Keratinocyte (primary cell): Measurements from ENCODE around the gene HAUS8. TPM values are rescaled to one million over a fixed set of nuclear protein-coding genes. Genes with fewer than 3 reads are reported as not detected.
A peak's percentile ranks its signal among the peaks of the same experiment; 100 is the strongest.

Source experiments
- DNase-seq: peaks from one replicate; pipeline ENCODE4 v3.0.0-alpha.2; 2011; ENCODE audit warnings: low read depth, missing footprints, low spot score
- FAIRE-seq: peaks from 2 replicates; lab custom pipeline; 2011; peaks lifted over from hg19 to GRCh38; lab: Jason Lieb, UNC
- H2AFZ ChIP-seq: 2 replicates; pipeline ENCODE4 v1.6.0; 2012; ENCODE audit warnings: low read length, control low read depth, inconsistent platforms; ENCODE audit not compliant: control insufficient read depth
- H3K27ac ChIP-seq: 2 replicates; pipeline ENCODE4 v1.5.1; 2011; ENCODE audit warnings: low read length; ENCODE audit not compliant: control insufficient read depth, insufficient read depth
- H3K27me3 ChIP-seq: 3 replicates; pipeline ENCODE4 v1.6.0; 2011; ENCODE audit warnings: low read length; ENCODE audit not compliant: control insufficient read depth, insufficient read depth; ENCODE audit errors: extremely low read depth
- H3K36me3 ChIP-seq, 2 experiments: 2 replicates in 1 of 2; 3 replicates in 1 of 2; pipeline ENCODE4 v1.5.1; 2011; ENCODE audit warnings: low read length in 2 of 2, mild to moderate bottlenecking in 1 of 2; ENCODE audit not compliant: control insufficient read depth in 2 of 2, insufficient read depth in 2 of 2; ENCODE audit errors: extremely low read depth in 1 of 2
- H3K4me1 ChIP-seq: 3 replicates; pipeline ENCODE4 v1.5.1; 2011; ENCODE audit warnings: low read length; ENCODE audit not compliant: control insufficient read depth, insufficient read depth; ENCODE audit errors: extremely low read depth
- H3K4me2 ChIP-seq: 3 replicates; pipeline ENCODE4 v1.6.0; 2011; ENCODE audit warnings: low read depth, low read length; ENCODE audit not compliant: control insufficient read depth, insufficient read depth; ENCODE audit errors: extremely low read depth
- H3K4me3 ChIP-seq, 3 experiments: fragments of 200-600 bp in 1 of 3; sonication (generic) in 1 of 3; 2 replicates in 2 of 3; 3 replicates in 1 of 3; pipeline ENCODE4 v1.5.1; 2011 to 2016; ENCODE audit warnings: low read length in 3 of 3, mild to moderate bottlenecking in 3 of 3, control low read depth in 2 of 3, inconsistent platforms in 1 of 3, low read depth in 1 of 3, mixed read lengths in 1 of 3, mixed run types in 1 of 3, moderate library complexity in 1 of 3; ENCODE audit not compliant: control insufficient read depth in 2 of 3, insufficient read depth in 2 of 3; ENCODE audit errors: extremely low read depth in 1 of 3
- H3K79me2 ChIP-seq: 2 replicates; pipeline ENCODE4 v1.6.0; 2012; ENCODE audit warnings: low read length; ENCODE audit not compliant: control insufficient read depth, insufficient read depth
- H3K9ac ChIP-seq: 3 replicates; pipeline ENCODE4 v1.6.0; 2011; ENCODE audit warnings: low read length; ENCODE audit not compliant: control insufficient read depth, insufficient read depth; ENCODE audit errors: extremely low read depth
- H3K9me1 ChIP-seq: 3 replicates; pipeline ENCODE4 v1.6.0; 2011; ENCODE audit warnings: low read length; ENCODE audit not compliant: control insufficient read depth, insufficient read depth; ENCODE audit errors: extremely low read depth
- H3K9me3 ChIP-seq: 2 replicates; pipeline ENCODE4 v1.5.1; 2012; ENCODE audit warnings: low read depth, low read length; ENCODE audit not compliant: control insufficient read depth
- H4K20me1 ChIP-seq: 3 replicates; pipeline ENCODE4 v1.6.0; 2011; ENCODE audit warnings: low read length; ENCODE audit not compliant: control insufficient read depth, insufficient read depth; ENCODE audit errors: extremely low read depth
- CTCF ChIP-seq, 3 experiments: IDR thresholded peaks in 1 of 3; conservative IDR thresholded peaks in 1 of 3; optimal IDR thresholded peaks in 1 of 3; 2 replicates in 2 of 3; 3 replicates in 1 of 3; pipeline versions ENCODE3 to v1.5.1; 2011; ENCODE audit warnings: low read length in 3 of 3, mild to moderate bottlenecking in 3 of 3, moderate library complexity in 2 of 3, control low read depth in 1 of 3, inconsistent platforms in 1 of 3; ENCODE audit not compliant: insufficient read depth in 2 of 3; ENCODE audit errors: extremely low read depth in 1 of 3
- EZH2 ChIP-seq: IDR thresholded peaks from one replicate; pipeline ENCODE4 v1.6.1; 2012; ENCODE audit warnings: inconsistent platforms, mild to moderate bottlenecking, low read length, moderate library complexity
- dilution Hi-C: fragments of 300-500 bp; cut with MboI; formaldehyde crosslinking; loops from one replicate; pipeline ENCODE4 v1.7.0; 2020; ENCODE audit warnings: low sequenced_read_pairs; ENCODE audit not compliant: extremely low pct_ligation_motif_present
- polyA plus RNA-seq, 5 experiments: library from polyadenylated mRNA; depleted of rRNA in 3 of 5; stranded (reverse) in 3 of 5; stranded (forward) in 1 of 5; unstranded in 1 of 5; fragments of >200 nt; gene quantifications; 1 replicate in 1 of 5; 2 replicates in 3 of 5; 3 replicates in 1 of 5; pipeline versions ENCODE4 v1.2.1 to v1.2.3, GENCODE V29; 2011 to 2012; ENCODE audit warnings: missing spikeins in 2 of 5, low read depth in 1 of 5, low replicate concordance in 1 of 5

Gene HAUS8
- polyA plus RNA-seq, 1 donor (not counting 4 experiments of a cell fraction or from before 2014, with no cell fraction given) = 8.1 TPM

- no peaks in the 10 kb centered on the region for H3K9me1 ChIP-seq
- H3K4me3 ChIP-seq = no peak overlapping the region
- H4K20me1 ChIP-seq = no peaks in the 10 kb centered on the region
- peaks cover 3% of the 10 kb centered on the region for H3K4me1 ChIP-seq
- H3K36me3 ChIP-seq = no peaks in the 10 kb centered on the region
- no peak overlapping the region for H2AFZ ChIP-seq
- no peaks in the 10 kb centered on the region for H3K79me2 ChIP-seq
- peaks cover 12% of the 10 kb centered on the region for H3K27me3 ChIP-seq
- H3K4me2 ChIP-seq = no peak overlapping the region
- dilution Hi-C loops = no loop called here
- H3K9ac ChIP-seq = no peak overlapping the region
- FAIRE-seq (peak; percentile 52), DNase-seq (no peak)
- no peak overlapping the region for H3K27ac ChIP-seq
- no peak for TF ChIP-seq EZH2
- TF ChIP-seq CTCF (optimal IDR thresholded peaks at IDR 0.05 in 1 of 3, IDR thresholded peaks at IDR 0.05 in 1 of 3, conservative IDR thresholded peaks at IDR 0.05 in 1 of 3; ENCODE audit: extremely low read depth in 1 of 3, insufficient read depth in 2 of 3, low read length in 3 of 3) = no peak
- no peaks in the 10 kb centered on the region for H3K9me3 ChIP-seq
These were observed 53.3 kb downstream of the HAUS8 start for GRCh38 chr19:17021793-17022590.

GRCh38 chr19:17021328-17021727, 53.9 kb downstream of the HAUS8 start:
- TF ChIP-seq EZH2 (no peak), CTCF (optimal IDR thresholded peaks at IDR 0.05 in 1 of 3, IDR thresholded peaks at IDR 0.05 in 1 of 3, conservative IDR thresholded peaks at IDR 0.05 in 1 of 3; ENCODE audit: extremely low read depth in 1 of 3, insufficient read depth in 2 of 3, low read length in 3 of 3) (no peak)
- FAIRE-seq (no peak), DNase-seq (no peak)
- Histone ChIP-seq H2AFZ (no peak overlapping the region), H3K9me3 (no peaks in the 10 kb centered on the region), H3K9ac (no peak overlapping the region), H3K79me2 (no peaks in the 10 kb centered on the region), H3K4me3 (no peak overlapping the region), H3K9me1 (no peaks in the 10 kb centered on the region), H4K20me1 (no peaks in the 10 kb centered on the region), H3K4me2 (no peak overlapping the region), H3K27me3 (peaks cover 11% of the 10 kb centered on the region), H3K4me1 (peaks cover 3% of the 10 kb centered on the region), H3K27ac (no peak overlapping the region), H3K36me3 (no peaks in the 10 kb centered on the region)
- dilution Hi-C loops = no loop called here
